Mesothelial cell of epicardium (in vitro differentiated cells): ENCODE data around the gene APEX1. TPM values are rescaled to one million over a fixed set of nuclear protein-coding genes. Genes with fewer than 3 reads are reported as not detected.

Source experiments
- DNase-seq, 2 experiments: peaks; one replicate each; pipeline ENCODE4 v3.0.0; 2021; ENCODE audit warnings: low spot score in 2 of 2; ENCODE audit not compliant: unreplicated experiment in 2 of 2
- H3K27ac Mint-ChIP-seq: 2 replicates; pipeline ENCODE4 v1.8.0; 2021; ENCODE audit warnings: mixed read lengths
- H3K27me3 Mint-ChIP-seq: 2 replicates; pipeline ENCODE4 v1.8.0; 2021; ENCODE audit warnings: low read depth, mixed read lengths
- H3K36me3 Mint-ChIP-seq: 2 replicates; pipeline ENCODE4 v1.8.0; 2021; ENCODE audit warnings: mixed read lengths
- H3K4me1 Mint-ChIP-seq: 2 replicates; pipeline ENCODE4 v1.8.0; 2021; ENCODE audit warnings: mixed read lengths
- H3K4me3 Mint-ChIP-seq: 2 replicates; pipeline ENCODE4 v1.8.0; 2021; ENCODE audit warnings: mild to moderate bottlenecking, moderate library complexity, mixed read lengths
- H3K9me3 Mint-ChIP-seq: 2 replicates; pipeline ENCODE4 v1.8.0; 2021; ENCODE audit warnings: mixed read lengths
- CTCF ChIP-seq: fragments of 200-600 bp; sonication (generic); IDR thresholded peaks from one replicate; pipeline ENCODE4 v1.5.0; 2021; ENCODE audit warnings: antibody characterized with exemption; ENCODE audit not compliant: unreplicated experiment
- total RNA-seq: library from RNA; stranded (reverse); gene quantifications from 3 replicates; pipeline ENCODE4 v1.2.1, GENCODE V29; 2021

Gene APEX1
- total RNA-seq, 1 donor from 2014 or later = 283 TPM

GRCh38 chr14:20421267-20421666 lies 33.8 kb upstream of the APEX1 start:
- Mint-ChIP-seq H3K4me3 (no peak overlapping the region), H3K36me3 (no peaks in the 10 kb centered on the region), H3K27ac (no peak overlapping the region), H3K4me1 (peaks cover 7% of the 10 kb centered on the region), H3K27me3 (peaks cover 3% of the 10 kb centered on the region), H3K9me3 (no peaks in the 10 kb centered on the region)
- TF ChIP-seq CTCF = no peak
- DNase-seq = no peak

DNA sequence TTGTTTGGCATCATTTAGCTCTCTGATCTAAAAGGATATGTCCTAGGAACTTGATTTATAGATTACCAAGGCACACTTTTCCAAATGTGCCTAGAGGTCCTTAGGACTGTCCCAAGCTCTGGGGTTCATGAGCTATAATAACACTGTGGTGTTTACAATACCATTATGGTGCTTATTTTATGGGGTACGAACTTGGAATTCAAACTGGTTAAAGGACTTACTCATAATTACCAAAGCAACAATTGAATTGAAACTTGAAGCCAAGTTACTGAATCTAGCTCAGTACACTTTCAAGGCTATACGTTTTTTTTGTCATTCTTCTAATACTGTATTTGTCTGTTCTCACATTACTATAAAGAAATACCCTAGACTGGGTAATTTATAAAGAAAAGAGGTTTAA lies 32.1 kb upstream of the APEX1 start:
- Mint-ChIP-seq H3K4me3 (no peak overlapping the region), H3K27me3 (peaks cover 3% of the 10 kb centered on the region), H3K9me3 (no peaks in the 10 kb centered on the region), H3K27ac (no peak overlapping the region), H3K36me3 (no peaks in the 10 kb centered on the region), H3K4me1 (peaks cover under 1% of the 10 kb centered on the region)
- TF ChIP-seq CTCF = no peak
- DNase-seq = no peak

- no peak for DNase-seq
- no peak for TF ChIP-seq CTCF
- Mint-ChIP-seq H3K27ac (no peak overlapping the region), H3K9me3 (no peaks in the 10 kb centered on the region), H3K27me3 (no peaks in the 10 kb centered on the region), H3K4me3 (no peak overlapping the region), H3K4me1 (no peaks in the 10 kb centered on the region), H3K36me3 (no peaks in the 10 kb centered on the region)
Measured at GRCh38 chr14:20424851-20425250, 30.2 kb upstream of the APEX1 start.

- H3K4me3 Mint-ChIP-seq = no peak overlapping the region
- no peak for DNase-seq
- TF ChIP-seq CTCF = no peak
Measured at GRCh38 chr14:20427231-20428009, 27.6 kb upstream of the APEX1 start.

GRCh38 chr14:20428010-20428365 lies 27.0 kb upstream of the APEX1 start:
- TF ChIP-seq CTCF = no peak
- H3K4me1 Mint-ChIP-seq = no peaks in the 10 kb centered on the region
- H3K36me3 Mint-ChIP-seq = no peaks in the 10 kb centered on the region
- no peak overlapping the region for H3K27ac Mint-ChIP-seq
- H3K4me3 Mint-ChIP-seq = no peak overlapping the region
- no peaks in the 10 kb centered on the region for H3K9me3 Mint-ChIP-seq
- DNase-seq = no peak
- no peaks in the 10 kb centered on the region for H3K27me3 Mint-ChIP-seq

More at GRCh38 chr14:20427231-20428009, 27.6 kb upstream of the APEX1 start:
- Mint-ChIP-seq H3K9me3 (no peaks in the 10 kb centered on the region), H3K27me3 (no peaks in the 10 kb centered on the region), H3K36me3 (no peaks in the 10 kb centered on the region), H3K27ac (no peak overlapping the region), H3K4me1 (no peaks in the 10 kb centered on the region)
